Activated T-cell treated with anti-CD3 and anti-CD28 coated beads for 1 hour (primary cell): ENCODE data around the gene MED31.
A peak's percentile ranks its signal among the peaks of the same experiment; 100 is the strongest.
"Not testable (repeated sequence)": the region's sequence is repeated elsewhere in the genome, so short reads cannot be mapped to it uniquely, and the experiment has no call there.

Experiments
- DNase-seq: peaks from one replicate; pipeline ENCODE4 v3.0.0-alpha.2; 2020; ENCODE audit warnings: low read depth

Gene MED31

GRCh38 chr17:6655732-6656361, 4.4 kb upstream of the MED31 start:
- DNase-seq = not testable (repeated sequence)

DNA sequence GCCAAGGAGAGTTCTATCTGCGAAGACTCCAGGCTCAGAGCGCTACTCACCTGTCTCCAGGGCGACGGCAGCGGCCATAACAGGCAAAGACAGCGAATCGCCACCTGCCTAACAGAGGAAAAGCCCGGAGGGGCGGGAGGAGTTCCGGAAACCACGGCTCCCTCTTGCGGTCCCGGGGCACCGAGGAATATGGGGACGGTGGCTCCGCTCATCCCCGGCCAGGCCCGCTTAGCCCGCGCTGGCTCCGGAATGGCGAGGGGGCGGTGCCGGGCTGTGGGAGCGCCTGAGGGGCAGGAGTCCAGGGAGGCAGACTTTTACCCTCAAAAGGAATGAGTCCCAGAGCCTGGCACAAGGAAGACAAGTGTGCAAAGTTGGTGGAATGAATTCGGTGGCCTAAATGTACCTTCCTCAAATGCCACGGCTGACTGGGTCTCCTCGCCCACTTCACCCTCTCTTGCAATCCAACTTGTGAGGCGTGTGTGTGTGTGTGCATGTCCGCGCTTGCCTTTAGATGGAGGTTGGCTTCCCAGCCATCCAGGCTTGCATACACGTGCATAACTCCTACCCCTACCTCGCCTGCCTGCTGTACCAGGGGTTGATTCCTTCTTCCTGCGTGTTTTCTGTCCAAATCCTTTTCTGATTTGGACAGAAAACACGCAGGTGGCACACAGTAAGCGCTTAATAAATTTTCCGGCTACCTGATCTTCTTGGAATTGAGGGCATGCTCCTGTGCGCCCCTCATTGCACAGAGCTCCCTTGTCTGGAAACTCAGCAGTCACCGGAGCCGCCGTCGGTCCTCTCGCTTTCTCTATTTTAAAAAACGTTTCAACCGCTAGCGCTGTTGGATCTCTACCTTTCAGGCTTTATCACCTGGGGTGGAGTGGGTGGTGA, 3.7 kb upstream of the MED31 start:
- DNase-seq = no peak

DNA sequence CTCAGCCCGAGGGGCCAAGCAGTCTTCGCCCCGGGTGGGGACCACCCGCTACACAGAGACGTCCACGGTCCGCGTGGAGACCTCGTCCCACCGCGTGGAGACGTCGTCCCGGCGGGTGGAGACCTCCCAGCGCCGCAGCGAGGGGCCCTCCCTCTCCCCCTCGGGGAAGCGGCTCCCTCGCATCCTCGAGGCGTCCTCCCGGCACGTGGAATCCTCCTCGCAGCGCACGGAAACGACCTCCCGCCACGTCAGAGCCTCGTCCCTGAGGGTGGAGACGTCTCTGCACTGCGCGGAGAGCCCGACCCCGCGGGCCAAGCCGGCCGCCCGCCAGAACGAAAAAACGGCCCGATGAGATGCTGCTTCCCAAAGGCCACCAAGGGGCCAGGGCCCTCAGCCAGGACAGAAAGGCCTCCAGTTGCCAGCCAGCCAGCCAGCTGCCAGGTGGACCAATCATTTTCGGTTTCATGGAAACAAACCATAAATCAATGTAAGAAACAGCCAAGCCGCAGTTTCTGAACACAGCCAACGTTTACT, 581 bp upstream of the MED31 start:
- DNase-seq = no peak

- DNase-seq = no peak
Measured at GRCh38 chr17:6648181-6648580, 3.2 kb downstream of the MED31 start.

- DNase-seq = no peak
Measured at GRCh38 chr17:6643451-6644125, 7.8 kb downstream of the MED31 start.

- DNase-seq = no peak
Measured at GRCh38 chr17:6642592-6642991, 8.8 kb downstream of the MED31 start.

DNA sequence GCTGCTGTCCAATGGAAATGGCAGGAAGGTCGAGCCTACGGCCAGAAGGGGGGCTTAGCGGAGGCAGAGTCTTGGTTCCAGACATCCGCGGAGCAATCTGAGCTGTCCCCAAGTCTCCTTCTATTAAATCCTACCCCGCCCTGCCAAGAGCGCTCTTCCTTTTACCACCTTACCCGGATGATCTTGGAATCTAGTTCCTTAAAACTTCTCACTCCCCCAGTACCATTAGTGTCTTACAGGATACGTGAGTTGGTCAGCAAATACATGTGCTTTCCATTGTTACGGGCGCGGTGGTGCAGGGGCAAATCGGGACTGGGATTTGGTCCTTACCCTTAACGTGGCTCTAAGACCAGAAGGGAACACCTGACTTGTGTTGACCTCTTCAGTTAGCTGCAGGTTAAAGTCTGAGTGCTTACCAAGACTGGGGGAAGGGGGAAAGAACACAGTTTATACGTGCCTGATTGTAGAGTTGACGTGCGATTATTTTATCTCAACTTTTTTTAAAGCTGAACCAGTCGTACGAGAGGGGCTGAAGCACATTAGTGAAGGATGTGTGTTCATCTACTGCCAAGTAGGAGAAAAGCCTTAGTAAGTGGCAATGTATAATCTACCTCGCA, 10.1 kb downstream of the MED31 start:
- DNase-seq = no peak

GRCh38 chr17:6640536-6641246, 10.7 kb downstream of the MED31 start, which contains the start of the genes KIAA0753 and TXNDC17:
Gene KIAA0753 (minus strand): TSS chr17:6640711. CDS start chr17:6635103, 5,608 bp downstream.
Gene TXNDC17 (plus strand): TSS chr17:6641060. CDS start chr17:6641083, 23 bp downstream.
- DNase-seq = peak; percentile 81

GRCh38 chr17:6639586-6640535, 11.5 kb downstream of the MED31 start:
- no peak for DNase-seq

DNA sequence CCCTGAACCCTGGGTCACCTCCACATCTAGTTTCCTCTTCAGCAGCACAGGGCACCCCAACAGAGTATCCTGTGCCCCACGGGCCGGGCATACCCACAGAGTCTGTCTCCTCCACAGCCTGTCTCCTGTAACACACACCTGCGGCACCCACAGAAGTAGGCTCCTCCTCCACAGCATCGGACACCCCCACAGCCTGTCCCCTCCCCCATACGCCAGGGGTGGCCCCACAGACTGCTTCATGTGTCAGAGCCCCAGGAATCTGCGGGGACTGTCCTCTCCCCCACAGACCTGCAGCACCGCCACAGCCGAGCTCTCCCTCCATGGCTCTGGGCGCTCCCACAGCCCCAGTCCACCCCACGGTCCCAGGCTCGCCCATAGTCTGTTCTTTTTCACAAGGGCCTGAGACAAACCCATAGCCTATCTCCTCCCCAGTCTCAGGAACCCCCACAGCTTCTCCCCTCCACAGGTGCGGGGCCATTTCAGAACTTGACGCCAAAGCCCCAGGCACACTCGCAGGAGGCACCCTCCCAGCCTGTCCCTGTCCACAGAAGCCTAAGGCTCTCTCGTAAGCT, 12.3 kb downstream of the MED31 start:
- no peak for DNase-seq

DNA sequence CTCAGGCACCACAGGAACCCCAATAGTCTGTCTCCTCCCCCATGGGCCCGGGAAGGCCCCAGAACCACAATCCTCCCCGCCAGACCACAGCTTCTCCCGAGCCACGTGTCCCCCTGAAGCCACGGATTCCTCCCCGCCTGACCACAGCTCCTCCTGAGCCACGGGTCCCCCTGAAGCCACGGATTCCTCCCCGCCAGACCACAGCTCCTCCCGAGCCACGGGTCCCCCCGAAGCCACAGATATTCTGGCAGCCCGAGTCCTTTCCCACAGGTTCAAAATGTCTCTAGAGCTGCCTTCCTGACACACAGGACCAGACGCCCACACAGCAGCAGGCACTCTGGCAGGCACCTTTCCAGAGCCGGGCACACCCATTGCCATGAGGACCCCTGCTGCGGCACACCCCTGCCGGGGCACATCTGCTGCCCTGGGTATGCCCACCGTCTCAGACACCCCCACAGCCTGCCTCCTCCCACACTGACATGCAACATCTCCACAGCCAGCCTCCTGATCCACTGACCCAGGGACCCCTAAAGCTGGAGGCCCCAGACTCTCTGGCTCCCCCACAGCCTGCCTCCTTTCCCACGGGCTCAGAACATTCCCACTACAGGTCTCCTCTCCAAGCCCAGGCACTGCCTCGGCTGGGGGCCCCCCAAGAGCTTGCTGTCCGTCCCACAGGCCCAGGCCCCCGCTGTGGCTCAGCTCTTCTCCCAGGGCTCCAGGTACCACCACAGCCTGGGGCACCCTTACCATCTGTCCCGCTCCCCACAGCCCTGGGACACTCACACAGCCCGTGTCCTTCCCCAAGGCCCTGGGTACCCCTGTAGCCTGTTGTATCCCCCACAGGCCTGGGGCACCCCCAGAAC, 13.1 kb downstream of the MED31 start:
- DNase-seq = no peak

DNA sequence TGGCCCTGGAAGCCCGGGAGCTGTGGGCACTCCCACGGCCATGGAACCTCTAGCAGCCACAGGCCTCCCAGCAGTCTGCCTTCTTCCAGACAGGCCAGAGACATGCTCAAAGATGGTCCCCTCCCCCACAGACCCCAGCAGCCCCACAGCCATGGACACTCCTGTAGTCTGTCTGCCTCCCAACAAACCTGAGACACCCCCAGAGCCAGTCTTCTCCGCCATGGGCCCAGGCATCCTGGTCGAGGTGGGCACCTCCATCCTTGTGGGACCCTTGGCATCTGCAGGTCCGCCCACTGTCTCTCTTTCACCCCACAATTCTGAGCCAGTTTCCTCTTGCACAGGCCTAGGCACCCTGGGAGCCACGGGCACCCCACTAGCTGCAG, 14.0 kb downstream of the MED31 start:
- no peak for DNase-seq

DNA sequence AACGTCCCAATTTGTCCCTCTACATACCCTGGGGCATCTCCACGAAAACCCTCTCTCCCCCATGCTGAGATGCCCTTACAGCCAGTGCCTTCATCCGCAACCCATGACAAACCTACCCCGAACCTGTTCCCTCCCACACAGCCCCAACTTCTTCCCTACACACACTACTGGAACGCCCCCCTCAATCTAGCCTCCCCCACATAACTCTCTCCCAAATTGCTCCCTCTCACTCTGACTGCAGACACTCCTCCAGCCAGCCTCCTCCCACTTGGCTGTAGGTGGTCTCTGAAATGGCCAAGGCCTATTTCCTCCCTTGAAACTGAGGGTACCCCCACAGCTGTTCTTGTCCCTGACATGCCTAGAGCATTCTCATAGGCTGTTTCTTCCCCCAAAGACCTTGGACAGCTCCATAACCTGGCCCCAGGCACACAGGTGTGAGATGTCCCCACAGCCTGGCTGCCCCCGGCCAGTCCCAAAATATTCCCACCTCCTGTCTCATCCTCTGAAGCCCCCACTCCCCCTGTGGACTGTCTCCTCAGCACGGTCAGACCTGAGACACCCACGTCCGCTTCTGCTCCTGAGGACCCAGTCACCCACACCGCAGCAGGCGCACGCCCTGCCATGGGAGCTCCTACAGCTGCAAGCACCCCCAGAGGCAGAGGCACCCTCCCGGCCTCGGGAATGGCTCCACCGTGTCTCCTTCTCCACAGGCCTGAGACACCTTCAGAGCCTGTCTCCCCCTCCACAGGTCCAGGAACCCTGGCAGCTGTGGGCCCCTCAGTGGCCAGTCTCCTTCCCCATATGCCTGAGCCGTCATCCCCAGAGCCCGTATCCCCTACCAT, 14.6 kb downstream of the MED31 start:
- no peak for DNase-seq

GRCh38 chr17:6636105-6636504, 15.3 kb downstream of the MED31 start:
- DNase-seq = no peak

DNA sequence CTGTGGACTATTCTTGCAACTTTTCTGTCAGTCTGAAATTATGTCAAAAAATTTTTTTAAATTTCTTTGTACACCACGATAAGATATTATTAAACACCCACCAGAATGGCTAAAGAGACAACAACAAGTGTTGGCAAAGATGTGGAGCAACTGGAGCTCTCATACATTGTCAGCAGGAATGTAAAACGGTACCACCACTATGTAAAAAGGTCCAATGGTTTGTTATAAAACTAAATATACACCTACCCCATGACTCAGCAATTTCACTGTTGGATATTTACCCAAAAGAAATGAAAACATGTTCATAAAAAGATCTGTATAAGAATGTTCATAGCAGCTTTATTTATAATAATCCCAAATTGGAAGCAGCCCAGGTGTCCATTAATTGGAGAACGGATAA, 18.1 kb downstream of the MED31 start:
- DNase-seq = no peak

GRCh38 chr17:6632530-6632929, 18.9 kb downstream of the MED31 start:
- no peak for DNase-seq

DNA sequence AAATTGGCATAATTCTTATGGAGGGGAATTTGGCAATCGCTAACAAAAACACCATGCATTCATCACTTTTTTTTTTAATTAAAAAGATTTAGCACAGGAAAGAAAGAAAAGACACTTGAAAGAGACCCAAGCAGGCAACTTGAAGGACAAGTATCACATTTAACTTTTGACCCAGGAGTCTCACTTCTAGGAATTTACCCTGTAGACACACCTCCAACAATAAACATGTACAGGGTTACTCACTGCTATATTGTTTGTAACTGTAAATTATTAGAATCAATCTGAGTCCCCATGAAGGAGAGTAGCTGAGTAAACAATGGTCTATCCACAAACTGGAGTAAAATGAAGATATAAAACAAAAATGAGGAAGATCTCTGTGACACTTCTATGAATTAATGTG, 21.0 kb downstream of the MED31 start:
- no peak for DNase-seq

DNA sequence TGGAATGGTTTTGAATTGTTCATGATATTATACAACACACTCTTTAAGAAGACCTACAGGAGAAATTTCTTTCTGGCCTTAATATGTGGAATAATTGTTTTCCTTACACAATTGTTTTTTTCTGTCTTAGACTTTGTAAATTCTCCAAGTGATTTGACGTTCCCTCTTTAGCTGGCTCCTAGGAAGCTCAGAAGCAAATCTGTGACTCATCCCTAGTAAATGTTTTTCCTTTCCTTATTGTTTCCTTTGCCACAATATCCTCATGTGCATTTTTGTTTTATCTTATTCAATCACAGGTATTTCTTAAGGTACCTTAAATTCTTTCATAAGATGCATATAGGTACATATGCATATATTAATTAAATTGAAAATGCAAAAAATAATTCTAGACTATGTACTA, 24.4 kb downstream of the MED31 start:
- DNase-seq = no peak
